Measurements from ENCODE around the gene UFC1. TPM values are rescaled to one million over a fixed set of nuclear protein-coding genes. Genes with fewer than 3 reads are reported as not detected.

UFC1 gene
- total RNA-seq, 1 donor from 2014 or later: 133 TPM

- H3K4me3 ChIP-seq (ENCODE audit: low read length in 3 of 3): peak overlapping the region; percentile 100
- H3K36me3 ChIP-seq (ENCODE audit: control insufficient read depth in 3 of 3, insufficient read depth in 3 of 3, low read length in 3 of 3): peaks cover 40 to 43% (median 43%) of the 10 kb centered on the region in 3 donors
- peaks cover 43 to 54% (median 45%) of the 10 kb centered on the region in 3 donors for H3K4me1 ChIP-seq (ENCODE audit: control insufficient read depth in 3 of 3, insufficient read depth in 3 of 3, low read length in 3 of 3)
- H3K9me3 ChIP-seq (ENCODE audit: control insufficient read depth in 3 of 3, low read length in 3 of 3): no peaks in the 10 kb centered on the region
- H3K9ac ChIP-seq (ENCODE audit: low read depth in 1 of 3, low read length in 3 of 3): peak overlapping the region; percentile 99 to 100 (median 99)
- peak overlapping the region; percentile 96 for H3K27ac ChIP-seq (ENCODE audit: low read depth, low read length)
- no peaks in the 10 kb centered on the region for H3K27me3 ChIP-seq (ENCODE audit: control insufficient read depth in 3 of 3, insufficient read depth in 3 of 3, low read length in 3 of 3)
Observed at GRCh38 chr1:161119092-161119903, 34.5 kb upstream of the UFC1 start.

GRCh38 chr1:161121042-161121650 lies 32.6 kb upstream of the UFC1 start:
- Histone ChIP-seq H3K9ac (ENCODE audit: low read depth in 1 of 3, low read length in 3 of 3) (no peak overlapping the region), H3K27ac (ENCODE audit: low read depth, low read length) (peak overlapping the region; percentile 9), H3K9me3 (ENCODE audit: control insufficient read depth in 3 of 3, low read length in 3 of 3) (no peaks in the 10 kb centered on the region), H3K4me3 (ENCODE audit: low read length in 3 of 3) (no peak overlapping the region), H3K4me1 (ENCODE audit: control insufficient read depth in 3 of 3, insufficient read depth in 3 of 3, low read length in 3 of 3) (peaks cover 30 to 36% (median 34%) of the 10 kb centered on the region in 3 donors), H3K36me3 (ENCODE audit: control insufficient read depth in 3 of 3, insufficient read depth in 3 of 3, low read length in 3 of 3) (peaks cover 42 to 53% (median 52%) of the 10 kb centered on the region in 3 donors), H3K27me3 (ENCODE audit: control insufficient read depth in 3 of 3, insufficient read depth in 3 of 3, low read length in 3 of 3) (no peaks in the 10 kb centered on the region)

GRCh38 chr1:161121834-161122233 lies 31.9 kb upstream of the UFC1 start:
- no peak overlapping the region for H3K9ac ChIP-seq (ENCODE audit: low read depth in 1 of 3, low read length in 3 of 3)
- peaks cover 25 to 30% (median 29%) of the 10 kb centered on the region in 3 donors for H3K4me1 ChIP-seq (ENCODE audit: control insufficient read depth in 3 of 3, insufficient read depth in 3 of 3, low read length in 3 of 3)
- H3K4me3 ChIP-seq (ENCODE audit: low read length in 3 of 3): no peak overlapping the region
- no peaks in the 10 kb centered on the region for H3K9me3 ChIP-seq (ENCODE audit: control insufficient read depth in 3 of 3, low read length in 3 of 3)
- no peaks in the 10 kb centered on the region for H3K27me3 ChIP-seq (ENCODE audit: control insufficient read depth in 3 of 3, insufficient read depth in 3 of 3, low read length in 3 of 3)
- no peak overlapping the region for H3K27ac ChIP-seq (ENCODE audit: low read depth, low read length)
- peaks cover 42 to 57% (median 52%) of the 10 kb centered on the region in 3 donors for H3K36me3 ChIP-seq (ENCODE audit: control insufficient read depth in 3 of 3, insufficient read depth in 3 of 3, low read length in 3 of 3)

GRCh38 chr1:161122967-161123366 lies 30.8 kb upstream of the UFC1 start:
- Histone ChIP-seq H3K4me1 (ENCODE audit: control insufficient read depth in 3 of 3, insufficient read depth in 3 of 3, low read length in 3 of 3) (peaks cover 25 to 29% (median 27%) of the 10 kb centered on the region in 3 donors), H3K4me3 (ENCODE audit: low read length in 3 of 3) (no peak overlapping the region), H3K27ac (ENCODE audit: low read depth, low read length) (no peak overlapping the region)

GRCh38 chr1:161127649-161128048 lies 26.1 kb upstream of the UFC1 start:
- H3K9ac ChIP-seq (ENCODE audit: low read depth in 1 of 3, low read length in 3 of 3): no peak overlapping the region
- peaks cover 13 to 36% (median 33%) of the 10 kb centered on the region in 3 donors for H3K4me1 ChIP-seq (ENCODE audit: control insufficient read depth in 3 of 3, insufficient read depth in 3 of 3, low read length in 3 of 3)
- H3K4me3 ChIP-seq (ENCODE audit: low read length in 3 of 3): no peak overlapping the region
- H3K27me3 ChIP-seq (ENCODE audit: control insufficient read depth in 3 of 3, insufficient read depth in 3 of 3, low read length in 3 of 3): no peaks in the 10 kb centered on the region
- H3K27ac ChIP-seq (ENCODE audit: low read depth, low read length): no peak overlapping the region
- H3K36me3 ChIP-seq (ENCODE audit: control insufficient read depth in 3 of 3, insufficient read depth in 3 of 3, low read length in 3 of 3): peaks cover 29 to 48% (median 41%) of the 10 kb centered on the region in 3 donors
- no peaks in the 10 kb centered on the region for H3K9me3 ChIP-seq (ENCODE audit: control insufficient read depth in 3 of 3, low read length in 3 of 3)

More at GRCh38 chr1:161122967-161123366, 30.8 kb upstream of the UFC1 start:
- H3K27me3 ChIP-seq (ENCODE audit: control insufficient read depth in 3 of 3, insufficient read depth in 3 of 3, low read length in 3 of 3): no peaks in the 10 kb centered on the region
- H3K9ac ChIP-seq (ENCODE audit: low read depth in 1 of 3, low read length in 3 of 3): no peak overlapping the region
- peaks cover 48 to 66% (median 59%) of the 10 kb centered on the region in 3 donors for H3K36me3 ChIP-seq (ENCODE audit: control insufficient read depth in 3 of 3, insufficient read depth in 3 of 3, low read length in 3 of 3)
- H3K9me3 ChIP-seq (ENCODE audit: control insufficient read depth in 3 of 3, low read length in 3 of 3): no peaks in the 10 kb centered on the region

GRCh38 chr1:161128591-161129420 lies 25.0 kb upstream of the UFC1 start:
- Histone ChIP-seq H3K4me3 (ENCODE audit: low read length in 3 of 3) (no peak overlapping the region), H3K36me3 (ENCODE audit: control insufficient read depth in 3 of 3, insufficient read depth in 3 of 3, low read length in 3 of 3) (peaks cover 20 to 39% (median 32%) of the 10 kb centered on the region in 3 donors), H3K9ac (ENCODE audit: low read depth in 1 of 3, low read length in 3 of 3) (no peak overlapping the region), H3K27me3 (ENCODE audit: control insufficient read depth in 3 of 3, insufficient read depth in 3 of 3, low read length in 3 of 3) (no peaks in the 10 kb centered on the region), H3K4me1 (ENCODE audit: control insufficient read depth in 3 of 3, insufficient read depth in 3 of 3, low read length in 3 of 3) (peaks cover 20 to 43% (median 42%) of the 10 kb centered on the region in 3 donors), H3K27ac (ENCODE audit: low read depth, low read length) (no peak overlapping the region), H3K9me3 (ENCODE audit: control insufficient read depth in 3 of 3, low read length in 3 of 3) (no peaks in the 10 kb centered on the region)

- no peak overlapping the region for H3K9ac ChIP-seq (ENCODE audit: low read depth in 1 of 3, low read length in 3 of 3)
- no peaks in the 10 kb centered on the region for H3K27me3 ChIP-seq (ENCODE audit: control insufficient read depth in 3 of 3, insufficient read depth in 3 of 3, low read length in 3 of 3)
- peaks cover 23 to 47% (median 44%) of the 10 kb centered on the region in 3 donors for H3K4me1 ChIP-seq (ENCODE audit: control insufficient read depth in 3 of 3, insufficient read depth in 3 of 3, low read length in 3 of 3)
- H3K9me3 ChIP-seq (ENCODE audit: control insufficient read depth in 3 of 3, low read length in 3 of 3): no peaks in the 10 kb centered on the region
- H3K4me3 ChIP-seq (ENCODE audit: low read length in 3 of 3): no peak overlapping the region
- peak overlapping the region; percentile 93 for H3K27ac ChIP-seq (ENCODE audit: low read depth, low read length)
- H3K36me3 ChIP-seq (ENCODE audit: control insufficient read depth in 3 of 3, insufficient read depth in 3 of 3, low read length in 3 of 3): peaks cover 13 to 29% (median 24%) of the 10 kb centered on the region in 3 donors
Observed at GRCh38 chr1:161130266-161130665, 23.5 kb upstream of the UFC1 start.

GRCh38 chr1:161131523-161132409 lies 22.0 kb upstream of the UFC1 start:
- H3K9me3 ChIP-seq (ENCODE audit: control insufficient read depth in 3 of 3, low read length in 3 of 3): no peaks in the 10 kb centered on the region
- peaks cover 13 to 20% (median 19%) of the 10 kb centered on the region in 3 donors for H3K36me3 ChIP-seq (ENCODE audit: control insufficient read depth in 3 of 3, insufficient read depth in 3 of 3, low read length in 3 of 3)
- H3K4me3 ChIP-seq (ENCODE audit: low read length in 3 of 3): peak overlapping the region; percentile 96
- H3K4me1 ChIP-seq (ENCODE audit: control insufficient read depth in 3 of 3, insufficient read depth in 3 of 3, low read length in 3 of 3): peaks cover 24 to 51% (median 46%) of the 10 kb centered on the region in 3 donors
- peak overlapping the region; percentile 95 to 97 (median 96) for H3K9ac ChIP-seq (ENCODE audit: low read depth in 1 of 3, low read length in 3 of 3)
- peak overlapping the region; percentile 93 for H3K27ac ChIP-seq (ENCODE audit: low read depth, low read length)
- H3K27me3 ChIP-seq (ENCODE audit: control insufficient read depth in 3 of 3, insufficient read depth in 3 of 3, low read length in 3 of 3): no peaks in the 10 kb centered on the region

Measured in skeletal muscle tissue (tissue), 4 donors.